GM10266 (cell line): ENCODE measurements around the gene MGAT5B.

Experiments
- DNase-seq: peaks from one replicate; pipeline ENCODE4 v3.0.0; 2012; ENCODE audit errors: extremely low spot score
- TF ChIP-seq, protein P1 (sequence below): IDR thresholded peaks from 2 replicates; pipeline ENCODE4 v1.5.1; 2012; ENCODE audit warnings: mild to moderate bottlenecking, low read depth; ENCODE audit not compliant: control insufficient read depth, insufficient read depth; ENCODE audit errors: missing control alignments

The MGAT5B gene

DNA sequence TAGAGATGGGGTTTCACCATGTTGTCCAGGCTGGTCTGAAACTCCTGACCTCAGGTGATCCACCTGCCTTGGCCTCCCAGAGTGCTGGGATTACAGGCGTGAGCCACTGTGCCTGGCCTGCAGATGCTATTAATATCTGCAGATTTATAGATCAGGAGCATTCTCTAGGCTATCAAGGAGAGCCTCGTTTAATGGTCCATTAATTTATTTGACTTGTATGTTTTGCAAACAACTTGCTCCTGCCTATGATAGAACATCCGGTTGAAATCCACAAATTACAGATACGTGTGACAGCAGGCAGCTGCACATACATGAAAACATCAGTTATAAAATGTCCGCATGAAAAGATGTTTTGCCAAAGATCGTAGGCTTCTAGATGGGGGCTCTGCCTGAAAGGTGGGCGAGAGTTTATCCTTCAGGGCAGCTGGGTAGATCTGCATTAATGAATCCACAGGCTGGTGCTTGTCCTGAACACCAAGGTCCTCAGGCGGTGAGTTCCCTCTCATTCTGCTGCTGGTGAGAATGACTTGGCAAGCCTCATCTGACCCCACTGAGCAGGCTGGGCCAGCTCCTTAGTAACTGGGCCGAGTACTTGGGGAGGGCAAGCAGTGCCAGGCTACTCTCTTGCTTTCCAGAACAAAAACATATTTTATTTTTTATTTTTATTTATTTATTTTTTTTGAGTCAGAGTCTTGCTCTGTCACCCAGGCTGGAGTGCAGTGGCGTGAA, 37.1 kb upstream of the MGAT5B start:
- TF ChIP-seq, protein P1, sequence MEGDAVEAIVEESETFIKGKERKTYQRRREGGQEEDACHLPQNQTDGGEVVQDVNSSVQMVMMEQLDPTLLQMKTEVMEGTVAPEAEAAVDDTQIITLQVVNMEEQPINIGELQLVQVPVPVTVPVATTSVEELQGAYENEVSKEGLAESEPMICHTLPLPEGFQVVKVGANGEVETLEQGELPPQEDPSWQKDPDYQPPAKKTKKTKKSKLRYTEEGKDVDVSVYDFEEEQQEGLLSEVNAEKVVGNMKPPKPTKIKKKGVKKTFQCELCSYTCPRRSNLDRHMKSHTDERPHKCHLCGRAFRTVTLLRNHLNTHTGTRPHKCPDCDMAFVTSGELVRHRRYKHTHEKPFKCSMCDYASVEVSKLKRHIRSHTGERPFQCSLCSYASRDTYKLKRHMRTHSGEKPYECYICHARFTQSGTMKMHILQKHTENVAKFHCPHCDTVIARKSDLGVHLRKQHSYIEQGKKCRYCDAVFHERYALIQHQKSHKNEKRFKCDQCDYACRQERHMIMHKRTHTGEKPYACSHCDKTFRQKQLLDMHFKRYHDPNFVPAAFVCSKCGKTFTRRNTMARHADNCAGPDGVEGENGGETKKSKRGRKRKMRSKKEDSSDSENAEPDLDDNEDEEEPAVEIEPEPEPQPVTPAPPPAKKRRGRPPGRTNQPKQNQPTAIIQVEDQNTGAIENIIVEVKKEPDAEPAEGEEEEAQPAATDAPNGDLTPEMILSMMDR, result no peak
- DNase-seq, result no peak

DNA sequence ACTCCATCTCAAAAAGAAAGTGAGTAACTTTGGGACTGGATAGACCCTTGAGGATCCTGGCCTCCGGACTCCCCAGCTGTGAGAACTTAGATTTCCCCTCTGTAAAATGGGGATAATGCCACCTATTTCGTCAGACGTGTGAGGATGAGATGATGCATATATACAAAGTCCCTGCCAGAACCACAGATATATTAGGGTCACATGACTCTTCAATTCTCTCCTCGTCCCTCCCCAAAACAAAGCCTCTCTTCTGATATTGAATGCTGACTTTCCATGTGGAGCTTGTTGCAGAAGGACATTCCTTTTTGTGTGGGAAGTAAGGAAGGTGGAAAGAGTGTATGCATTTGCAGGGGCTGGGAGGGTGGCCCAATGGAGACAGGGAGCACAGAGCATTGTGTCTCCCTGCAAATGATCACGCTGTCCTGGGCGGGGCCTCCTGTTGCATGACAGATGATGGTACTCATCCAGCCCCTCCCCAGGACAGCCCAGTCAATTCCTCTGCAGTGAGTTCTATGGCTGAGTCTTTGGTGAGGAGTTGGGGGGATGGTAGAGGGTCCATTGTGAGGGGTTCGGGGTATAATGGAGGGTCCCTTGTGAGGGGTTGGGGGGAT, 35.1 kb upstream of the MGAT5B start:
- TF ChIP-seq, protein P1, result no peak
- no peak for DNase-seq

DNA sequence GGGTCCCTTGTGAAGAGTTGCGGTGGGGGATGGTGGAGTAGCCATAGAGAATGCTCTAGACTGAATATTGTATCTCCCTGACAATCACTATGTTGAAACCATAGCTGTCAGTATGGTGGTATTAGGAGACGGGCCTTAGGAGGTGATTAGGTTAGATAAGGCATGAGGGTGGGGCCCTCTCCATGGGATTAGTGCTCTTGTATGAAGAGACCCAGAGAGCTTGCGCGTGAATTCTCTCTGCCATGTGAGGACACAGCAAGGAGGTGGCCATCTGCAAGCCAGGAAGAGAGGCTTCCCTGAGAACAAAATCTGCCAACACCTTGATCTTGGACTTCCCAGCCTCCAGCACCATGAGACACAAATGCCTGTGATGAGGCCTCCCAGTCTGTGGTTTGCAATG, 34.5 kb upstream of the MGAT5B start:
- TF ChIP-seq, protein P1, result no peak
- DNase-seq, result no peak

DNA sequence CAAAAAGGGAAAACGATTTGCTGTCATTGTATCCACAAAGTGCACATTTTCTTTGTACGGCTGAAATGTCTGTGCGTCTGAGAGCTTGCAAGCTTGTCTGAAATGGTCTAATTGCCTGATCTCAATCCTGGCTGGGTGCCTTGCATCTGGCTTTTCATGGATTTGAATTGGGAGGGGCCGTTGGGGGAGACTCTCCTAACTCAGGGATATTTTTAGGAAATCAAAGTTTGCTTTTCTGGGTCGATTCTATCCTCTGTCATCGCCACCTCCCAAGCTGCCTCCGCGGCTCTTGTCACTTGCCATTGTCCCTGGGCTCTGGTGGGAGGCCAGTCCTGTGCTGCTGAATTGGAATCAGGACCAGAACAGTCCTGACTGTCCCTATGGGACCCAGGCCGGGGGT, 33.3 kb upstream of the MGAT5B start:
- TF ChIP-seq, protein P1, result no peak
- DNase-seq, result no peak

DNA sequence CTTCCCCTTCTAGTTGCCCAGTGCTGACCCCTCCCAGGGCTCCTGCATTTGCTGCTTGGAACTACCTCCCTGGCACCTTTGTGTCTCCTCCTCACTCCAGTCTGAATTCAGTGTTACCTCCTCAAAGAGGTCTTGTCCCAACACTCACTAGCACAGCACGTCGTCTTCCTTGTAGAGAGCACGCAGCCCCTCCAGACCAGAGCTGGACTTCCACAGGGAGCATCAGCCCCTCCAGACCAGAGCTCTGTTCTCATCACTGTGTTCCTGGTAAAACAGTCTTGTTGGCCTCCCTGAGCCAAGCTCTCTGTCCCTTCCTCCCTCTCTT, 27.8 kb upstream of the MGAT5B start:
- no peak for DNase-seq
- TF ChIP-seq, protein P1, result no peak

DNA sequence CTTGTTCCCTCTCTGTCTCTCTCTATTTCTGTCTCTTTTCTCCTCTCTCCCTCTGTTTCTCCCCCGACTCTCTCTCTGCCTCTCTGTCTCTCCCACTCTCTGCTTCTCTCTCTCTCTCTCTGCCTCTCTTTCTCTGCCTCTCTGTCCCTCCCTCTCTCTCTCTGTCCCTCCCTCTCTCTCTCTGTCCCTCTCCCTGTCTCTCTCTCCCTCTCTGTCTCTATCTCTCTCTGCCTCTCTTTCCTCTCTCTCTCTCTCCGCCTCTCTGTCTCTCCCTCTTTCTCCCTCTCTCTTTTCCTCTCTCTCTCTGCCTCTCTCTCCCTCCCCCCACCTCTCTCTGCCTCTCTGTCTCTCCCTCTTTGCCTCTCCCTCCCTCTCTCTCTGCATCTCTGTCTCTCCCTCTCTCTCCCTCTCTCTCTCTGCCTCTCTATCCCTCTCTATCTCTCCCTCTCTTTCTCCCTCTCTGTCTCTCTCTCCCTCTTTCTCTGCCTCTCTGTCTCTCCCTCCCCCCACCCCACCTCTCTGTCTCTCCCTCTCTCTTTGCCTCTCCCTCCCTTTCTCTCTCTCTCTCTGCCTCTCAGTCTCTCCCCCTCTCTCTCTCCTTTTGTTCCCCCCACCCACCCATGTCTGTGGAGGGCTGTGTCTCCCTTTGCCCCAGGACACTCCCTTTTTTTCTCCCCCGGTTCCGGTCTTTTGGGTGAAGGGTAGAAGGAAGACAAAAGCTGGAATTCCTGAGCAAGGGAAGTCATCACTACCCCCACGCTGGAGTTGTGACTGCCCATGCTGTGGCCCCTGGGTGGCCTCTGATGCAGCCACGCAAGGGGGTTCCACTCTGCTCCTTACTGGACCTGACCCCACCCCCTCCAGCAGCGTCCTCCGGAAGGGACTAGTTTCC, 27.1 kb upstream of the MGAT5B start:
- TF ChIP-seq, protein P1, result no peak
- no peak for DNase-seq
